GM19025 (cell line): Measurements from ENCODE around the gene AVPR1A.

ENCODE experiments used
- ATAC-seq: cut with Tn5 transposase; IDR thresholded peaks from one replicate; pipeline ENCODE4 v1.9.1; 2021; ENCODE audit warnings: mild to moderate bottlenecking, low read depth, moderate library complexity; ENCODE audit not compliant: unreplicated experiment

Gene AVPR1A

DNA sequence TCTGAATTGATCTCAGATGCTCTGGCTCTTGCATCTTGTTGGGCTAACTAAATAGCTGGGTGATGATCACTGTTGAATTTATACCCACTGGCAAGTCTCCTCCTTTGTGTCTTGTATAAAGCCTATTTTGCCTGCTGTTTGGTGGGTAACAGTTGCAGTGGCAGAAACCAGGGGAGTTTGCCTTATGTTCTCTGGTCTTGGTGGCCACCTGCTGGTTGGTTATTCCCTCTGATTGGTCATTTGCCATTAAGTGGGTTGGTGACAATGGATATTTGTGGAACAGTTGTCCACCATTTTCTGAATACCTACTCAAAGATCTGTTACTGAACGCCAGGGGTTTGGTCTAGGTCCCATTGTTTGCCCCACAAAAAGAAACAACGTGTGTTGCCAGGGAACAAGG, 52.1 kb downstream of the AVPR1A start:
- no peak for ATAC-seq

DNA sequence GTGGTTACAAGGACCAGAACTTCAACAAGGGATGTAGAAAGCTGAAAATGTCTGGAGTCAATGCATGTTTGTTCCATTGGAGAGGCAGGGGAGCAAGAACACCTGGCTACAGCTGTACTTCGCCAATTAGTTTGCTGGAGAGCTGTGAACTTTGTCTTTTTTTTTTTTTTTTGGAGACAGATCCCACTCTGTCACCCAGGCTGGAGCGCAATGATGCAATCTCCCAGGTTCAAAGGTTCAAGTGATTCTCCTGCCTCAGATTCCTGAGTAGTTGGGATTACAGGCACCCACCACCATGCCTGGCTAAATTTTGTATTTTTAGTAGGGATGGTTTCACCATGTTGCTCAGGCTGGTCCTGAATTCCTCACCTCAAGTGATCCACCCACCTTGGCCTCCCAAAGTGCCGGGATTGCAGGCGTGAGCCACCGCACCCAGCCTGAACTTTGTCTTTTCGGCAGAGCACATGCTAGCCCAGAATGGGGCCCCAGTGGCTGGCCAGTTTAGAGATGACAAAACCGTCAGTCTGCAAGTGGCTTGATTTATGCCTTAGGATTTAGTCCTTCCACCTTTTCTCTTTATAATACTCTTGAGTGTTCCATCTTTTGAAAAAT, 55.5 kb downstream of the AVPR1A start:
- no peak for ATAC-seq

DNA sequence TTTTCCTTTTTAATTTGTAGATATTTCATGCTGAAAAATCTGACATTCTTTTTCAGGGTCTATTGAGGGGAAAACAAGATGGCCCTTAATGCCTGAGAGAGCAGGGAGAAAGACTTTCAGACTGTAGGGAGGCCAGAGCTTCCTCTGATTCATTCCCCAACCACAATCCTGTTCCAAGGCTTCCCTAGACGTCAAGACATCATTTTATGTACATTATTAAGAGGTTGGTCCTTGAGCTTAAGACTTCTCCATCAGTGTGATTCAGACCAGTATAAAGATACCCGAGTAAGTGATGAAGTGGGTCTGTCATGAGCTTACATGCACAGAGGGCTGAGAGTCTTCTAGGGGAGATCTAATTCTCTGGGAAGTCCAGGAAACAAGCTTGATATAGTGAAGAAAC, 57.3 kb downstream of the AVPR1A start:
- ATAC-seq = no peak

DNA sequence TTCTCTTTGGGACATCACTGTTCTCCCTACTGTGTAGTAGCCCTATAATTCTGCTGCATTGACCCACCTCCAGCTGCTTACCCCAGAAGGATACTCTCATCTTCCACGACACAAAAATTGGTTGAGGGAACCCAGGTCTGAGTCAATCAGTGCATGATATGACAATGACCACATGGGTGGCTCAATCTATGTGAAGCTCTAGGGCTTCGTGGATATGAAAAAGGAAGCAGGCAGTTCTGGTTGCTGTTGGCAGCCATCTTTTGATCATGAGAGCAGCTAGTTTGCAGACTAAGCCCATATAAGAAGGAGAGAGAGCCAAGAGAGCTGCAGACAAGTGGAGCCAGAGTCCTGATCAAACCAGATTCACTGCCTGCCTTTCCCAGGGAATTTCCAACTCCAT, 57.9 kb downstream of the AVPR1A start:
- no peak for ATAC-seq
